ENCODE results near the gene TTL.
"Not testable (repeated sequence)": the region's sequence is repeated elsewhere in the genome, so short reads cannot be mapped to it uniquely, and the experiment has no call there.

Gene TTL

GRCh38 chr2:112476434-112476833 lies 5.5 kb upstream of the TTL start:
- no peak for DNase-seq

GRCh38 chr2:112480530-112481049 lies 1.4 kb upstream of the TTL start:
- no peak for DNase-seq

- DNase-seq, result peak; percentile 79
Measured at GRCh38 chr2:112481050-112481527, 867 bp upstream of the TTL start.

GRCh38 chr2:112482309-112483041 lies 519 bp downstream of the TTL start:
- peak; percentile 54 for DNase-seq

GRCh38 chr2:112483042-112483473 lies 1.1 kb downstream of the TTL start:
- peak; percentile 58 for DNase-seq

GRCh38 chr2:112483831-112484230 lies 1.9 kb downstream of the TTL start:
- DNase-seq, result no peak

- no peak for DNase-seq
Measured at GRCh38 chr2:112485849-112486248, 3.9 kb downstream of the TTL start.

- DNase-seq, result no peak
Measured at GRCh38 chr2:112486895-112487294, 4.9 kb downstream of the TTL start.

GRCh38 chr2:112487444-112487961 lies 5.5 kb downstream of the TTL start:
- DNase-seq, result no peak

- no peak for DNase-seq
Measured at GRCh38 chr2:112488201-112488600, 6.2 kb downstream of the TTL start.

- no peak for DNase-seq
Measured at GRCh38 chr2:112491946-112492345, 10.0 kb downstream of the TTL start.

GRCh38 chr2:112493048-112493447 lies 11.1 kb downstream of the TTL start:
- DNase-seq, result no peak

- DNase-seq, result peak; percentile 91
Measured at GRCh38 chr2:112493858-112494648, 12.1 kb downstream of the TTL start.

- no peak for DNase-seq
Measured at GRCh38 chr2:112494828-112495227, 12.9 kb downstream of the TTL start.

GRCh38 chr2:112495878-112496277 lies 13.9 kb downstream of the TTL start:
- not testable (repeated sequence) for DNase-seq

GRCh38 chr2:112500850-112501484 lies 19.0 kb downstream of the TTL start:
- DNase-seq, result peak; percentile 36

GRCh38 chr2:112509239-112509998 lies 27.5 kb downstream of the TTL start:
- DNase-seq, result not testable (repeated sequence)

- DNase-seq, result no peak
Measured at GRCh38 chr2:112516801-112517200, 34.8 kb downstream of the TTL start.

- no peak for DNase-seq
Measured at GRCh38 chr2:112518807-112519206, 36.9 kb downstream of the TTL start.

- no peak for DNase-seq
Measured at GRCh38 chr2:112519506-112519905, 37.5 kb downstream of the TTL start.

GRCh38 chr2:112520234-112520783 lies 38.4 kb downstream of the TTL start:
- no peak for DNase-seq
